Adipocyte (in vitro differentiated cells): ENCODE data around the gene CPNE8.

Experiments used
- DNase-seq: peaks from one replicate; pipeline ENCODE4 v3.0.0-alpha.2; 2015; ENCODE audit warnings: low read depth
- H3K27me3 ChIP-seq: replicated peaks from 2 replicates; pipeline ENCODE4 v1.7.0; 2013; ENCODE audit warnings: mild to moderate bottlenecking, low read length, moderate library complexity; ENCODE audit not compliant: control insufficient read depth, insufficient read depth
- H3K36me3 ChIP-seq: 2 replicates; pipeline ENCODE4 v1.7.0; 2013; ENCODE audit warnings: low read length, mild to moderate bottlenecking, moderate library complexity; ENCODE audit not compliant: control insufficient read depth, insufficient read depth, severe bottlenecking
- H3K4me1 ChIP-seq: 2 replicates; pipeline ENCODE4 v1.7.0; 2013; ENCODE audit warnings: mild to moderate bottlenecking, low read length, moderate library complexity; ENCODE audit not compliant: control insufficient read depth, insufficient read depth
- H3K4me3 ChIP-seq: 2 replicates; pipeline ENCODE4 v1.7.0; 2013; ENCODE audit warnings: mild to moderate bottlenecking, low read length, moderate library complexity
- H3K9ac ChIP-seq: 2 replicates; pipeline ENCODE4 v1.7.0; 2013; ENCODE audit warnings: mild to moderate bottlenecking, low read length, moderate library complexity
- H3K9me3 ChIP-seq: 2 replicates; pipeline ENCODE4 v1.7.0; 2013; ENCODE audit warnings: mild to moderate bottlenecking, low read length, moderate library complexity; ENCODE audit not compliant: control insufficient read depth

The CPNE8 gene

DNA sequence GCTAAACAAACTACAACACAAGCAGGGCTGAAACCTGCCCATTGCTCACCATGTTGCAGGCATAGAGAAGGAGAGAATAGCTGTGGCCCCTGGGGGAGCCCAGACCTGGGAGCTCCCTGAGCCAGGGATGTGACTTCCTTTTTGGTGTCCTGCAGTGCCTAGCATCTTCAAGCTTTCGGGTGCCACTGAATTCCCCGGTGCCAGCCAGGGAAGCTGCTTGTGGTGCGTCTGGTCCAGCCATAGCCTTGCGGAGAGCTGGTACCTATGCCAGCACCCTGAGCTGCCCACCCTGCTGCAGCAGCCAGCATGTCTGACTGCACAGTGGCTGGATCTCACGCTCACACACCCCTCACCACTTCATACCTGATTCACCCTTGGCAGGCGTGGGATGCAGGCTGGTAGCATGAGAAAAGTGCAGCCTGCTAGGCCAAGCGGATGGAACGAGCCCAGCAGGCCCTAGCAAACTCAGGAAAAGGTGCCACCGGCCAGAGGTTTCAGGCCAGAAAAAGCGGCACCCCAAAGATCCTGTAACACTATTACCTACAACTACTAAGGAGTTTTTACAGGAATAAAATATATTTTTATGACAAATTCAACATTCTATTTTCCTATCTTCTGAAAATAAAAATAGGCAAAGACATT, 183.7 kb downstream of the CPNE8 start:
- Histone ChIP-seq H3K4me3 (no peak overlapping the region), H3K36me3 (peaks cover 2% of the 10 kb centered on the region), H3K27me3 (no peaks in the 10 kb centered on the region), H3K9me3 (peaks cover under 1% of the 10 kb centered on the region), H3K4me1 (no peaks in the 10 kb centered on the region), H3K9ac (no peak overlapping the region)
- no peak for DNase-seq

- Histone ChIP-seq H3K4me3 (no peak overlapping the region), H3K36me3 (peaks cover 2% of the 10 kb centered on the region), H3K9ac (no peak overlapping the region), H3K9me3 (peaks cover 8% of the 10 kb centered on the region), H3K27me3 (no peaks in the 10 kb centered on the region), H3K4me1 (no peaks in the 10 kb centered on the region)
- no peak for DNase-seq
These were observed 184.7 kb downstream of the CPNE8 start for GRCh38 chr12:38720661-38721060.

DNA sequence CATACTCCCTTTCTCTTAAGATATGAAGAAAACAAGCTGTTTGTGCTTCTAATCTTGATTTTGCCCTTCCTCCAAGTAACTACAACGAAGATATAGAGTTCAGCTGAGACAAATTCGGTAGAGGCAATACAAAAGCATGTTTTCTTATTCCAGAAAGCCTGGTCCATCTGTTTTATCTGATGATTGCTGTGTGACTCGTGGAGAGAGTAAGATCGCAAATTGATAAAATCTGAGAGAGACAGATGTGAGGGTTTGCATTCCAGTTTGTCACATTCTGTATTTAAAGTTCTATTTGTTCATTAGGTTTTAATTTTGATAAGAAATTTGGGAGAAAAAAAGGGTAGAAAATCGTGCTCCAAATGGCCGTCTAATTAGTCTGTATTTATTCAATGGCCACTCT, 192.1 kb downstream of the CPNE8 start:
- Histone ChIP-seq H3K4me1 (peaks cover 8% of the 10 kb centered on the region), H3K4me3 (no peak overlapping the region), H3K27me3 (no peaks in the 10 kb centered on the region), H3K9ac (no peak overlapping the region), H3K9me3 (peaks cover 8% of the 10 kb centered on the region), H3K36me3 (no peaks in the 10 kb centered on the region)
- DNase-seq: no peak

DNA sequence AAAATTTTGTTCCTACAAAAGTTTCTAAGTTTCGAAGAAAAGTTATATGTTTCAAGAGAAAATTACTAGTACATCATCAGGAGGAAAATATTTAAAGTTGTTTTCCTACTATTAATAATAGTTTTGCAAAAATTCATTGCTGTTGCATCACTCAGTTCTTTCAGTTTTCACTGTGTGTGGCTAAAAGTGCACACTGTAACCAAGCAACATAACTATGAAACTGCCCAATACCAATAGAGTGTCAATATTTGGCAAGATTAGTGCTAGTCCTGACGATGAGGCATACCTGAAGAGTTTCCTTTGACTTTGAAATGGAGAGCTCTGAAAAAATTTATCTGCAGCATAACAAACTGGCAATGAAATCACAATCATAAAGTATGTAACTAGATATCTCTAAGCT, 194.3 kb downstream of the CPNE8 start:
- Histone ChIP-seq H3K27me3 (no peaks in the 10 kb centered on the region), H3K4me3 (no peak overlapping the region), H3K36me3 (no peaks in the 10 kb centered on the region), H3K4me1 (peaks cover 8% of the 10 kb centered on the region), H3K9ac (no peak overlapping the region), H3K9me3 (peaks cover under 1% of the 10 kb centered on the region)
- no peak for DNase-seq

- no peaks in the 10 kb centered on the region for H3K9me3 ChIP-seq
- H3K27me3 ChIP-seq: no peaks in the 10 kb centered on the region
- H3K9ac ChIP-seq: no peak overlapping the region
- peaks cover 8% of the 10 kb centered on the region for H3K4me1 ChIP-seq
- no peaks in the 10 kb centered on the region for H3K36me3 ChIP-seq
- no peak for DNase-seq
- H3K4me3 ChIP-seq: no peak overlapping the region
These were observed 196.9 kb downstream of the CPNE8 start for GRCh38 chr12:38708466-38708865.

DNA sequence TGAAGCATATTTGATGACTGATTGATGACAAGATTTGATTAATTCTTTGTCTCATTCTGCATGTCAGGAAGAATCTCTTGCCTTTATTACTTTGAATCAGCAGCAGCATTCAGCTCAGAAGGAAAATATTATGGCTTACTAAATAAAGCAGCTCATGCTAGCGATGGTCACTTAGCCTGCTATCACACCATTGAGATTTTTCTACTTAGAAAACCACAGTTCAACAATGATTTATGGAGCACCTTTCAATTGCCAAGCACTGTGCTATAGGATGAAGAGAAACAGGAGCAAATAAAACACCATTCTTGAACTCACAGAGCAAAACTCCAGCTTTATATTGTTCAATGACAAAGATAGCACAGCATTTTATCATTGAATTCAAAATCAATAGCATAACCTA, 197.7 kb downstream of the CPNE8 start:
- Histone ChIP-seq H3K9me3 (no peaks in the 10 kb centered on the region), H3K4me3 (no peak overlapping the region), H3K27me3 (no peaks in the 10 kb centered on the region), H3K36me3 (no peaks in the 10 kb centered on the region), H3K4me1 (peaks cover 8% of the 10 kb centered on the region), H3K9ac (no peak overlapping the region)
- no peak for DNase-seq

DNA sequence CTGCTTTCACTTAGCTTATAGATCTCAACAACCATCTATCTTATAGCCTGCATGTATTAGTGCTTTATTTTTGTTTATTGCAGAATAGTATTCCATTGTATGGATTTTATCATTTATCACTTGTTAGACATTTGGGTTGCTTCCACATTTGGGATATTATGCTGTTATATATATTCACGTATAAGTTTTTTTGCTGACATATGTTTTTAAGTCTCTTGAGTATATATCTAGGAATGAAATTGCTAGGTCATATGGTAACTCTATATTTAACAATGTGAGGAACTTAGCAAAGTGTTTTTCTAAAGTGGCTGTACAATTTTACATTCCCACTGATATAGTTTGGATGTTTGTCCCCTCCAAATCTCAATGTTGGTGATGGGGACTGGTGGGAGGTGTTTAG, 208.1 kb downstream of the CPNE8 start:
- no peak overlapping the region for H3K9ac ChIP-seq
- H3K9me3 ChIP-seq: no peaks in the 10 kb centered on the region
- H3K4me1 ChIP-seq: peaks cover 4% of the 10 kb centered on the region
- no peak overlapping the region for H3K4me3 ChIP-seq
- DNase-seq: no peak
- no peaks in the 10 kb centered on the region for H3K27me3 ChIP-seq
- H3K36me3 ChIP-seq: no peaks in the 10 kb centered on the region

DNA sequence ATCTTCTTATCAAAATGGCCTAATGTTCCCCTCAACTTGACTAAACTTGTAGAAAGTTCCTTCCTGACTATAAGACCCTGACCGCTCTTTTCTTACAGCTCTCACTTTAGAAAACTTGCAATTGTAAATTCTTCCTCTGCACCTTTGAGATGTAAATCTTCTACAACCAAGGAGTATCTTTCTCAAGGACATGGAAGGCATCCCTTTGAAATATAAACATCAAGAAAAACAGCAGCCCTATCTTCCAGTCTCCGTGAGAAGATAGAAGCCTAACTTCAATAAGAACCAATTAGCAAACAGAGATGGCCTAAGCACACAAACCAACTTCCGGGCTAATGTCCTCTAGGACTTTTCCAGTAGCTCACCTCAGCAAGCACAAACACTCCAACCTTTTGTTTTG, 210.3 kb downstream of the CPNE8 start:
- no peak for DNase-seq
- H3K4me3 ChIP-seq: no peak overlapping the region
- no peaks in the 10 kb centered on the region for H3K27me3 ChIP-seq
- no peak overlapping the region for H3K9ac ChIP-seq
- H3K4me1 ChIP-seq: peaks cover 11% of the 10 kb centered on the region
- H3K36me3 ChIP-seq: no peaks in the 10 kb centered on the region
- no peaks in the 10 kb centered on the region for H3K9me3 ChIP-seq

- H3K4me1 ChIP-seq: peaks cover 24% of the 10 kb centered on the region
- H3K9ac ChIP-seq: no peak overlapping the region
- no peaks in the 10 kb centered on the region for H3K36me3 ChIP-seq
- H3K4me3 ChIP-seq: no peak overlapping the region
- no peak for DNase-seq
- H3K9me3 ChIP-seq: no peaks in the 10 kb centered on the region
- no peaks in the 10 kb centered on the region for H3K27me3 ChIP-seq
These were observed 214.2 kb downstream of the CPNE8 start for GRCh38 chr12:38691164-38691563.

DNA sequence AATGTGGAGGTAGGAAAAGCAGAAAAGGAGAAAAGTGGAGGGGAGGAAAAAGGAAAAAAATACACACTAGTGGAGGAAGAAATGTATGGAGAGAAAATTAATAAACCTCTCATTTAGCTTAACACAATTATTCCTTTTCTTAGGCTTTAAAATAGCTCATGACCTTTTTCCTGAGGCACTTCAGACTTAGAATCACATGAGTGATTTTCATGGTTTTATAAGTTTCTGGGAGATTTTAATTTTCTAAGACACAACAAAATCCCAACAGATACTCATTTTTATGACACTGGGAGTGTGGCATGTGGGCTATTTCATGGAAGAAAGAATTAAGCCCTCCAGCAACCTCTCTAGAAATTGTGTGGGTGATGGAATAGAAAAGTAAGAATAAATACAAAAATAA, 214.7 kb downstream of the CPNE8 start:
- Histone ChIP-seq H3K27me3 (no peaks in the 10 kb centered on the region), H3K4me3 (no peak overlapping the region), H3K4me1 (peaks cover 24% of the 10 kb centered on the region), H3K9ac (no peak overlapping the region), H3K36me3 (no peaks in the 10 kb centered on the region), H3K9me3 (no peaks in the 10 kb centered on the region)
- no peak for DNase-seq

- Histone ChIP-seq H3K36me3 (peaks cover 6% of the 10 kb centered on the region), H3K4me3 (peak overlapping the region; percentile 54), H3K4me1 (peaks cover 24% of the 10 kb centered on the region), H3K9ac (no peak overlapping the region), H3K9me3 (no peaks in the 10 kb centered on the region), H3K27me3 (no peaks in the 10 kb centered on the region)
- DNase-seq: no peak
These were observed 215.7 kb downstream of the CPNE8 start for GRCh38 chr12:38689704-38690103.

- Histone ChIP-seq H3K4me3 (peak overlapping the region; percentile 54), H3K4me1 (peaks cover 20% of the 10 kb centered on the region), H3K27me3 (no peaks in the 10 kb centered on the region), H3K9ac (no peak overlapping the region), H3K36me3 (peaks cover 6% of the 10 kb centered on the region), H3K9me3 (no peaks in the 10 kb centered on the region)
- no peak for DNase-seq
These were observed 216.2 kb downstream of the CPNE8 start for GRCh38 chr12:38689195-38689594.
